CD14-positive monocyte (primary cell): Measurements from ENCODE around the gene ASTN2. TPM values are rescaled to one million over a fixed set of nuclear protein-coding genes. Genes with fewer than 3 reads are reported as not detected.

Experiments used
- DNase-seq, 3 donors: peaks; one replicate each; pipeline ENCODE4 v3.0.0-alpha.2; 2011 to 2022
- H2AFZ ChIP-seq: 2 replicates; pipeline ENCODE4 v1.6.0; 2012; ENCODE audit warnings: mild to moderate bottlenecking, low read depth, low read length, inconsistent platforms; ENCODE audit not compliant: insufficient read depth, poor library complexity, severe bottlenecking
- H3K27ac ChIP-seq, 2 donors: 1 replicate in 1 of 2; 2 replicates in 1 of 2; pipeline ENCODE4 v1.5.1; 2012 to 2013; ENCODE audit warnings: low read length in 2 of 2, control low read depth in 1 of 2, inconsistent platforms in 1 of 2, low read depth in 1 of 2, mild to moderate bottlenecking in 1 of 2
- H3K27me3 ChIP-seq, 2 donors: one replicate each; pipeline versions ENCODE4 v1.6.0 to v1.6.1; 2011 to 2013; ENCODE audit warnings: low read length in 2 of 2; ENCODE audit not compliant: control insufficient read depth in 2 of 2, insufficient read depth in 2 of 2
- H3K36me3 ChIP-seq, 2 donors: replicated peaks in 1 of 2; 1 replicate in 1 of 2; 2 replicates in 1 of 2; pipeline versions ENCODE4 v1.5.1 to v1.6.1; 2012 to 2013; ENCODE audit warnings: low read length in 2 of 2, control low read depth in 1 of 2, inconsistent platforms in 1 of 2, mild to moderate bottlenecking in 1 of 2; ENCODE audit not compliant: insufficient read depth in 2 of 2, control insufficient read depth in 1 of 2
- H3K4me1 ChIP-seq, 2 donors: 1 replicate in 1 of 2; 2 replicates in 1 of 2; pipeline versions ENCODE4 v1.5.1 to v1.6.1; 2012 to 2013; ENCODE audit warnings: low read length in 2 of 2, control low read depth in 1 of 2, inconsistent platforms in 1 of 2, mild to moderate bottlenecking in 1 of 2, moderate library complexity in 1 of 2; ENCODE audit not compliant: insufficient read depth in 2 of 2, control insufficient read depth in 1 of 2
- H3K4me2 ChIP-seq: replicated peaks from 2 replicates; pipeline ENCODE3; 2012; ENCODE audit warnings: low read length, moderate library complexity, mild to moderate bottlenecking; ENCODE audit not compliant: poor library complexity, severe bottlenecking; ENCODE audit errors: extremely low read depth
- H3K4me3 ChIP-seq, 3 experiments: fragments of 200-600 bp in 1 of 3; sonication (generic) in 1 of 3; replicated peaks in 1 of 3; 1 replicate in 2 of 3; 2 replicates in 1 of 3; pipeline ENCODE4 v1.5.1; 2011 to 2013; ENCODE audit warnings: low read length in 3 of 3, mild to moderate bottlenecking in 3 of 3, control low read depth in 2 of 3, low read depth in 2 of 3, inconsistent platforms in 1 of 3, moderate library complexity in 1 of 3
- H3K79me2 ChIP-seq: 2 replicates; pipeline ENCODE4 v1.6.0; 2012; ENCODE audit warnings: mild to moderate bottlenecking, control low read depth, inconsistent platforms, low read length, moderate library complexity; ENCODE audit not compliant: insufficient read depth
- H3K9ac ChIP-seq: 2 replicates; pipeline ENCODE4 v1.6.0; 2017; ENCODE audit warnings: low read length, mild to moderate bottlenecking; ENCODE audit not compliant: insufficient read depth, poor library complexity, severe bottlenecking
- H3K9me3 ChIP-seq, 2 donors: replicated peaks in 1 of 2; 1 replicate in 1 of 2; 2 replicates in 1 of 2; pipeline versions ENCODE4 v1.5.1 to v1.6.1; 2012 to 2013; ENCODE audit warnings: low read length in 2 of 2, control low read depth in 1 of 2; ENCODE audit not compliant: control insufficient read depth in 1 of 2, insufficient read depth in 1 of 2
- H4K20me1 ChIP-seq: 2 replicates; pipeline ENCODE4 v1.6.0; 2012; ENCODE audit warnings: mild to moderate bottlenecking, low read length, control low read depth, moderate library complexity; ENCODE audit not compliant: insufficient read depth
- H3K27ac Mint-ChIP-seq, 7 donors: one replicate each; pipeline ENCODE4 v1.8.0; 2020; ENCODE audit warnings: mild to moderate bottlenecking in 7 of 7, mixed read lengths in 7 of 7, moderate library complexity in 6 of 7, inconsistent platforms in 2 of 7
- H3K27me3 Mint-ChIP-seq, 3 donors: one replicate each; pipeline ENCODE4 v1.8.0; 2021 to 2022; ENCODE audit warnings: low read depth in 3 of 3, mild to moderate bottlenecking in 3 of 3, mixed read lengths in 3 of 3, moderate library complexity in 3 of 3, inconsistent platforms in 1 of 3
- H3K36me3 Mint-ChIP-seq, 2 donors: one replicate each; pipeline ENCODE4 v1.8.0; 2020; ENCODE audit warnings: mixed read lengths in 2 of 2, inconsistent platforms in 1 of 2, mild to moderate bottlenecking in 1 of 2
- H3K4me1 Mint-ChIP-seq: one replicate; pipeline ENCODE4 v1.8.0; 2020; ENCODE audit warnings: mild to moderate bottlenecking, mixed read lengths
- H3K4me3 Mint-ChIP-seq, 2 donors: one replicate each; pipeline ENCODE4 v1.8.0; 2020; ENCODE audit warnings: mild to moderate bottlenecking in 2 of 2, mixed read lengths in 2 of 2, moderate library complexity in 1 of 2
- H3K9me3 Mint-ChIP-seq, 7 donors: one replicate each; pipeline ENCODE4 v1.8.0; 2020 to 2022; ENCODE audit warnings: mixed read lengths in 7 of 7, mild to moderate bottlenecking in 6 of 7, moderate library complexity in 6 of 7, inconsistent platforms in 2 of 7
- CTCF ChIP-seq: fragments of 200-600 bp; IDR thresholded peaks from one replicate; pipeline ENCODE4 v1.8.0; 2022; ENCODE audit warnings: antibody characterized with exemption, mild to moderate bottlenecking
- WGBS: methylation state at CpG from one replicate; pipeline ENCODE4 v1.1.5; 2013; ENCODE audit warnings: missing lambda C conversion rate; ENCODE audit not compliant: insufficient coverage; 5-methylcytosine and 5-hydroxymethylcytosine counted together
- intact Hi-C, 2 donors: fragments of 100-400 bp; cut with micrococcal nuclease; formaldehyde crosslinking; loops; one replicate each; pipeline versions ENCODE4 v1.15.0 to v1.15.1; 2023
- polyA plus RNA-seq, 3 donors: library from polyadenylated mRNA; depleted of rRNA in 1 of 3; unstranded in 2 of 3; stranded (reverse) in 1 of 3; fragments of 300-500 nt in 2 of 3; fragments of >200 nt in 1 of 3; fragmentation: Illumina TruSeq in 2 of 3; gene quantifications; 1 replicate in 2 of 3; 2 replicates in 1 of 3; pipeline ENCODE4 v1.2.3, GENCODE V29; 2012 to 2021

The ASTN2 gene
- polyA plus RNA-seq, 3 donors, result not detected

- Histone ChIP-seq H3K36me3 (no peaks in the 10 kb centered on the region), H3K4me3 (no peak overlapping the region), H3K4me1 (no peaks in the 10 kb centered on the region), H3K27ac (no peak overlapping the region), H3K4me2 (no peak overlapping the region), H4K20me1 (no peaks in the 10 kb centered on the region), H3K9me3 (peaks cover 0 to 9% of the 10 kb centered on the region in 2 donors), H3K27me3 (no peaks in the 10 kb centered on the region), H2AFZ (no peak overlapping the region), H3K79me2 (no peaks in the 10 kb centered on the region), H3K9ac (no peak overlapping the region)
- 92% methylated on average over 1 of the region's 1 CpG for WGBS
- H3K9me3 Mint-ChIP-seq, result peaks cover 0 to 23% (median 10%) of the 10 kb centered on the region in 7 donors
- H3K27me3 Mint-ChIP-seq, result peaks cover 0 to 6% (median 0%) of the 10 kb centered on the region in 3 donors
- intact Hi-C loops, result no loop called here
- TF ChIP-seq CTCF, result no peak
- no peak for DNase-seq
- no peaks in the 10 kb centered on the region for H3K36me3 Mint-ChIP-seq
- no peak overlapping the region for H3K4me3 Mint-ChIP-seq
- H3K27ac Mint-ChIP-seq, result no peak overlapping the region
- H3K4me1 Mint-ChIP-seq, result no peaks in the 10 kb centered on the region
Observed at GRCh38 chr9:116525611-116526010, 889.2 kb downstream of the ASTN2 start.

GRCh38 chr9:116524778-116525470 is 889.9 kb downstream of the ASTN2 start:
- Histone ChIP-seq H3K9ac (no peak overlapping the region), H3K36me3 (no peaks in the 10 kb centered on the region), H3K79me2 (no peaks in the 10 kb centered on the region), H3K4me3 (no peak overlapping the region), H4K20me1 (no peaks in the 10 kb centered on the region), H3K4me2 (no peak overlapping the region), H3K27me3 (no peaks in the 10 kb centered on the region), H3K27ac (no peak overlapping the region), H3K4me1 (no peaks in the 10 kb centered on the region), H3K9me3 (peaks cover 0 to 9% of the 10 kb centered on the region in 2 donors), H2AFZ (no peak overlapping the region)
- H3K4me3 Mint-ChIP-seq, result no peak overlapping the region
- TF ChIP-seq CTCF, result no peak
- H3K9me3 Mint-ChIP-seq, result peaks cover 0 to 23% (median 10%) of the 10 kb centered on the region in 7 donors
- H3K36me3 Mint-ChIP-seq, result no peaks in the 10 kb centered on the region
- peaks cover 0 to 6% (median 0%) of the 10 kb centered on the region in 3 donors for H3K27me3 Mint-ChIP-seq
- H3K4me1 Mint-ChIP-seq, result no peaks in the 10 kb centered on the region
- DNase-seq, result no peak
- WGBS, result 100% methylated on average over 1 of the region's 3 CpGs
- intact Hi-C loops, result no loop called here
- no peak overlapping the region for H3K27ac Mint-ChIP-seq
